Measurements from ENCODE around the gene RC3H2.

GRCh38 chr9:122827761-122828093, 77.4 kb downstream of the RC3H2 start:
- TF ChIP-seq EP300 (IDR thresholded peaks at IDR 0.05) (no peak), POLR2AphosphoS5 (IDR thresholded peaks at IDR 0.05) (no peak), CTCF (IDR thresholded peaks at IDR 0.05) (no peak)

Data from sigmoid colon (tissue), 4 donors.